Measurements from ENCODE around the gene EN2.

GRCh38 chr7:155456738-155457543 lies 988 bp upstream of the EN2 start:
- TF ChIP-seq CTCF (IDR thresholded peaks at IDR 0.05; ENCODE audit: borderline replicate concordance, extremely low read depth, low read length, poor library complexity, severe bottlenecking) (no peak), EZH2 (IDR thresholded peaks at IDR 0.05; ENCODE audit: borderline replicate concordance, low read depth, low read length, severe bottlenecking) (no peak)

Data from DND-41 (cell line).